T-helper 17 cell (primary cell): Measurements from ENCODE around the gene WNT2B. TPM values are rescaled to one million over a fixed set of nuclear protein-coding genes. Genes with fewer than 3 reads are reported as not detected.

ENCODE experiments used
- ATAC-seq: fragments of 150-1000 bp; cut with Tn5 transposase; 2 replicates; pipeline ENCODE4 v1.10.0; 2021; ENCODE audit warnings: mild to moderate bottlenecking, moderate library complexity
- DNase-seq, 3 donors: peaks; one replicate each; pipeline versions ENCODE4 v3.0.0 to v3.0.0-alpha.2; 2020 to 2021
- H3K9me3 ChIP-seq: one replicate; pipeline ENCODE4 v1.7.0; 2013; ENCODE audit warnings: low read length, mild to moderate bottlenecking; ENCODE audit not compliant: control insufficient read depth, poor library complexity, severe bottlenecking
- H3K27ac Mint-ChIP-seq: one replicate; pipeline ENCODE4 v1.8.0; 2022; ENCODE audit warnings: mild to moderate bottlenecking, moderate library complexity, mixed read lengths
- H3K27me3 Mint-ChIP-seq: one replicate; pipeline ENCODE4 v1.8.0; 2022; ENCODE audit warnings: mixed read lengths
- H3K36me3 Mint-ChIP-seq: one replicate; pipeline ENCODE4 v1.8.0; 2022; ENCODE audit warnings: low read depth, mixed read lengths
- H3K4me1 Mint-ChIP-seq: one replicate; pipeline ENCODE4 v1.8.0; 2022; ENCODE audit warnings: mild to moderate bottlenecking, mixed read lengths
- H3K4me3 Mint-ChIP-seq: one replicate; pipeline ENCODE4 v1.8.0; 2022; ENCODE audit warnings: mild to moderate bottlenecking, moderate library complexity, mixed read lengths
- total RNA-seq, 4 donors: library from RNA in 2 of 4; stranded (reverse) in 2 of 4; gene quantifications; one replicate each; pipeline ENCODE4 v1.2.3 and lab custom pipeline; 2022 to 2026

The WNT2B gene
- total RNA-seq, 2 donors from 2014 or later, result 0.13 to 0.37 TPM

GRCh38 chr1:112541299-112541698 lies 32.5 kb downstream of the WNT2B start:
- peaks cover 2% of the 10 kb centered on the region for H3K4me1 Mint-ChIP-seq
- H3K9me3 ChIP-seq, result no peaks in the 10 kb centered on the region

GRCh38 chr1:112542206-112542973 lies 33.6 kb downstream of the WNT2B start:
- H3K4me3 Mint-ChIP-seq, result no peak overlapping the region

More at GRCh38 chr1:112541299-112541698, 32.5 kb downstream of the WNT2B start:
- Mint-ChIP-seq H3K4me3 (no peak overlapping the region), H3K36me3 (peaks cover 5% of the 10 kb centered on the region), H3K27ac (no peak overlapping the region), H3K27me3 (no peaks in the 10 kb centered on the region)
- DNase-seq, result no peak
- ATAC-seq, result no peak

GRCh38 chr1:112544011-112544688 lies 35.4 kb downstream of the WNT2B start:
- ATAC-seq, result no peak
- peaks cover 2% of the 10 kb centered on the region for H3K4me1 Mint-ChIP-seq
- no peak for DNase-seq
- H3K36me3 Mint-ChIP-seq, result peaks cover 7% of the 10 kb centered on the region
- H3K9me3 ChIP-seq, result no peaks in the 10 kb centered on the region
- no peak overlapping the region for H3K4me3 Mint-ChIP-seq
- H3K27ac Mint-ChIP-seq, result no peak overlapping the region
- H3K27me3 Mint-ChIP-seq, result no peaks in the 10 kb centered on the region

More at GRCh38 chr1:112542206-112542973, 33.6 kb downstream of the WNT2B start:
- no peaks in the 10 kb centered on the region for H3K9me3 ChIP-seq
- peaks cover 7% of the 10 kb centered on the region for H3K36me3 Mint-ChIP-seq
- H3K27ac Mint-ChIP-seq, result no peak overlapping the region
- peaks cover 2% of the 10 kb centered on the region for H3K4me1 Mint-ChIP-seq
- no peak for ATAC-seq
- DNase-seq, result no peak
- H3K27me3 Mint-ChIP-seq, result no peaks in the 10 kb centered on the region

- Mint-ChIP-seq H3K4me3 (no peak overlapping the region), H3K27ac (no peak overlapping the region), H3K4me1 (peaks cover 2% of the 10 kb centered on the region), H3K27me3 (no peaks in the 10 kb centered on the region), H3K36me3 (peaks cover 7% of the 10 kb centered on the region)
- H3K9me3 ChIP-seq, result no peaks in the 10 kb centered on the region
- ATAC-seq (no peak), DNase-seq (no peak)
Observed at GRCh38 chr1:112544751-112545150, 36.0 kb downstream of the WNT2B start.

- peaks cover 3% of the 10 kb centered on the region for H3K36me3 Mint-ChIP-seq
Observed at GRCh38 chr1:112546076-112546475, 37.3 kb downstream of the WNT2B start.

GRCh38 chr1:112548547-112548946 lies 39.8 kb downstream of the WNT2B start:
- DNase-seq (no peak), ATAC-seq (no peak)
- H3K36me3 Mint-ChIP-seq, result peaks cover 3% of the 10 kb centered on the region
- no peaks in the 10 kb centered on the region for H3K9me3 ChIP-seq
- H3K27ac Mint-ChIP-seq, result no peak overlapping the region
- H3K27me3 Mint-ChIP-seq, result no peaks in the 10 kb centered on the region
- H3K4me3 Mint-ChIP-seq, result no peak overlapping the region
- H3K4me1 Mint-ChIP-seq, result no peaks in the 10 kb centered on the region

More at GRCh38 chr1:112546076-112546475, 37.3 kb downstream of the WNT2B start:
- peak overlapping the region; percentile 29 for H3K27ac Mint-ChIP-seq
- DNase-seq, result no peak
- no peaks in the 10 kb centered on the region for H3K9me3 ChIP-seq
- ATAC-seq, result no peak
- H3K4me1 Mint-ChIP-seq, result no peaks in the 10 kb centered on the region
- H3K27me3 Mint-ChIP-seq, result no peaks in the 10 kb centered on the region
- H3K4me3 Mint-ChIP-seq, result no peak overlapping the region

- Mint-ChIP-seq H3K27me3 (no peaks in the 10 kb centered on the region), H3K4me3 (no peak overlapping the region), H3K27ac (no peak overlapping the region), H3K36me3 (peaks cover 3% of the 10 kb centered on the region), H3K4me1 (no peaks in the 10 kb centered on the region)
- no peak for DNase-seq
- no peaks in the 10 kb centered on the region for H3K9me3 ChIP-seq
- ATAC-seq, result no peak
Observed at GRCh38 chr1:112549590-112549989, 40.8 kb downstream of the WNT2B start.

- Mint-ChIP-seq H3K4me1 (peaks cover 4% of the 10 kb centered on the region), H3K36me3 (peaks cover 8% of the 10 kb centered on the region), H3K27ac (no peak overlapping the region), H3K27me3 (no peaks in the 10 kb centered on the region), H3K4me3 (no peak overlapping the region)
- DNase-seq (no peak), ATAC-seq (no peak)
- no peaks in the 10 kb centered on the region for H3K9me3 ChIP-seq
Observed at GRCh38 chr1:112554411-112554810, 45.6 kb downstream of the WNT2B start.

- Mint-ChIP-seq H3K27me3 (no peaks in the 10 kb centered on the region), H3K27ac (no peak overlapping the region), H3K4me1 (peaks cover 5% of the 10 kb centered on the region), H3K4me3 (no peak overlapping the region), H3K36me3 (peaks cover 10% of the 10 kb centered on the region)
- ATAC-seq, result no peak
- DNase-seq, result no peak
- H3K9me3 ChIP-seq, result no peaks in the 10 kb centered on the region
Observed at GRCh38 chr1:112557385-112557784, 48.6 kb downstream of the WNT2B start.

GRCh38 chr1:112558634-112559033 lies 49.9 kb downstream of the WNT2B start:
- no peaks in the 10 kb centered on the region for H3K9me3 ChIP-seq
- DNase-seq (no peak), ATAC-seq (no peak)
- H3K27me3 Mint-ChIP-seq, result no peaks in the 10 kb centered on the region
- H3K36me3 Mint-ChIP-seq, result peaks cover 15% of the 10 kb centered on the region
- no peak overlapping the region for H3K27ac Mint-ChIP-seq
- peaks cover 7% of the 10 kb centered on the region for H3K4me1 Mint-ChIP-seq
- H3K4me3 Mint-ChIP-seq, result no peak overlapping the region

- H3K4me1 Mint-ChIP-seq, result peaks cover 5% of the 10 kb centered on the region
- H3K27me3 Mint-ChIP-seq, result no peaks in the 10 kb centered on the region
- no peak overlapping the region for H3K27ac Mint-ChIP-seq
- peaks cover 8% of the 10 kb centered on the region for H3K36me3 Mint-ChIP-seq
- H3K9me3 ChIP-seq, result no peaks in the 10 kb centered on the region
- H3K4me3 Mint-ChIP-seq, result no peak overlapping the region
- no peak for DNase-seq
- ATAC-seq, result no peak
Observed at GRCh38 chr1:112563341-112563740, 54.6 kb downstream of the WNT2B start.

- H3K9me3 ChIP-seq, result no peaks in the 10 kb centered on the region
- no peak for DNase-seq
- H3K27me3 Mint-ChIP-seq, result no peaks in the 10 kb centered on the region
- no peak overlapping the region for H3K27ac Mint-ChIP-seq
- peaks cover 8% of the 10 kb centered on the region for H3K36me3 Mint-ChIP-seq
- H3K4me1 Mint-ChIP-seq, result peaks cover 5% of the 10 kb centered on the region
- no peak overlapping the region for H3K4me3 Mint-ChIP-seq
- no peak for ATAC-seq
Observed at GRCh38 chr1:112564081-112564480, 55.3 kb downstream of the WNT2B start.

- Mint-ChIP-seq H3K36me3 (peaks cover 8% of the 10 kb centered on the region), H3K27ac (no peak overlapping the region), H3K4me3 (no peak overlapping the region), H3K27me3 (no peaks in the 10 kb centered on the region), H3K4me1 (peaks cover 5% of the 10 kb centered on the region)
- ATAC-seq (no peak), DNase-seq (no peak)
- H3K9me3 ChIP-seq, result no peaks in the 10 kb centered on the region
Observed at GRCh38 chr1:112565800-112566199, 57.0 kb downstream of the WNT2B start.
